GM21390 (cell line): ENCODE measurements around the gene PSG3.
"Not testable (repeated sequence)": the region's sequence is repeated elsewhere in the genome, so short reads cannot be mapped to it uniquely, and the experiment has no call there.

Source experiments
- ATAC-seq: cut with Tn5 transposase; IDR thresholded peaks from one replicate; pipeline ENCODE4 v1.9.1; 2021; ENCODE audit not compliant: unreplicated experiment

The PSG3 gene

DNA sequence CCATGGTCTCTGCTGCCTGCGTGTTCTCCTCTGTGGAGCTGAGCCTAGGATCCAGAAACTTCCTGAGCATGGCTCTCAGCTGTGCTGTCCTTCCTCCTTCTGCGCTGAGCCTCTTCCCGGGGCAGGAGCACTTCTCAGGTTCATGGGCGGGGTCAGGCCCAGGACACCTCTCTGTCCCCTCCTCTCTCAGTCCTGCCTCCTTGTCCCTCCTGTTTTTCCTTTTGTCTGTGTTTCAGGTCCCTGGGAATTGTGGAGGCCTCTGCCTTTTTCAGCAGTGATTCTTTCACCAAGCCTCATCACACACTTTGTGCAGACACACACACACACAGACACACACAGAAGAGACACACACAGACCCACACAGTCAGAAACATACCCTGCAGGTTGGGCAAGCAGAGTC, at the start of gene PSG3:
PSG3 (minus strand) TSS at position 101 of the 400 bp plus-strand sequence; CDS start at position 4, 97 bp downstream.
- ATAC-seq: not testable (repeated sequence)

DNA sequence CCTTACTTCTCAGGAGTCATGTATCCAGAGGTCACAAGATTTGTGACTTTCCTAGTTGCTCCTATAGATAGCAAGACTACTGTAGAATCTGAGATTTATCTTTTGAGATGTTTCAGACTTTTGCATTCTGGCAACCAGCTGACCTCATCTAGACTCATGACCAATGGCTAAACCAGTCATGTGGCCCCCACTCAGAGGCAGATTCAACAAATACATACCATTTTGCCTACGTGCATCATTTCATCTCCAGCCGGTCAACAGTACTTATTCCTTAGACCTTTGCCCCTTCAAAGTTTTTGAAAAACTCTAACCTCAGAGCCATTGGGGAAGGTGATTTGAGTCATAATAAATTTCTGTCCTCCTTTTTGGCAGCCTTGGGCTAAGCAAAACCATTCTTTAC, 48.5 kb upstream of the PSG3 start:
- not testable (repeated sequence) for ATAC-seq

GRCh38 chr19:42787766-42788165, 47.5 kb upstream of the PSG3 start:
- ATAC-seq: not testable (repeated sequence)

DNA sequence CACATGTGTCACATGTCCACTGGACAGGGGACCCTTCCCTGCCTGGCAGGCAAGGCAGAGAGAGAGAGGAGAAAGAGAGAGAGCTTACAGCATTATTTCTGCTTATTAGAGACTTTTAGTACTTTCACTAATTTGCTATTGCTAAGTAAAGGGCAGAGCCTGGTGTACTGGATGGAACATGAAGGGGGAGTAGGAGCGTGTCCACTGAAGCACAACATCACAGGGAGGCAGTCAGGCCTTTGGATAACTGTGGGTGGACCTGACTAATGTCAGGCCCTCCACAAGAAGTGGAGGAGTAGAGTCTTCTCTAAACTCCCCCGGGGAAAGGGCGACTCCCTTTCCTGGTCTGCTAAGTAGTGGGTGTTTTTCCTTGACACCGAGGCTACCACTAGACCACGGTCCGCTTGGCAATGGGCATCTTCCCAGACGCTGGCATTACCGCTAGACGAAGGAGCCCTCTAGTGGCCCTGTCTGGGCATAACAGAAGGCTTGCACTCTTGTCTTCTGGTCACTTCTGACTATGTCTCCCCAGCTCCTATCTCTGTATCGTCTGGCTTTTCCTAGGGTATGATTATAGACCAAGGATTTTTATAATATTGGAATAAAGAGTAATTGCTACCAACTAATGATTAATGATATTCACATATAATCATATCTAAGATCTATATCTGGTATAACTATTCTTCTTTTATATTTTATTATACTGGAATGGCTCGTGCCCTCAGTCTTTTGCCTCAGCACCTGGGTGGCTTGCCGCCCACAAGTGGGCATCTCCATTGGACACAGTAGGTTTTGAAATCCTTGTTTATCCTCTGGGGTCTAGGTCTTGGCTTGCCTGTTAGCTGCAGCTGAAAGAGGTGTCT, 36.7 kb upstream of the PSG3 start:
- ATAC-seq: not testable (repeated sequence)

GRCh38 chr19:42774510-42775158, 34.4 kb upstream of the PSG3 start:
- ATAC-seq: not testable (repeated sequence)

GRCh38 chr19:42767319-42767718, 27.0 kb upstream of the PSG3 start:
- ATAC-seq: not testable (repeated sequence)

GRCh38 chr19:42766871-42767270, 26.6 kb upstream of the PSG3 start:
- ATAC-seq: not testable (repeated sequence)

DNA sequence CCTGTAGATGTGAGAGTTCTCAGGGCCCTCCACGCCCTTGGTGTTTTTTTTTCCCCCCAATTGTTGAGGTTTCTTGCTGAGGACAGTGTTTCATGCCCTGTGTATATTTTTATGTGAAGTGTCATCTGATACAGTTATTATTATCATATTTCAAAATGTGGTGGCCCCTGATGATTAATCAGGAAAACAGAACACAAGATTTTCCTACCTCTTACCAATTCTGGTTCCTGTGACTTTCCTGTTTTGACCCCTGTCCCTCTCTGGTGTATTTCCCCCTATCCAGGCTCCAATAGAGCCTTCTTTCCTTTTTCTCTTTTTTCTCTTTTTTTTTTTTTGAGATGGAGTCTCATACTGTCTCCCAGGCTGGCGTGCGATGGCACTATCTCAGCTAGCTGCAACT, 24.6 kb upstream of the PSG3 start:
- ATAC-seq: no peak

GRCh38 chr19:42762789-42763188, 22.5 kb upstream of the PSG3 start:
- no peak for ATAC-seq

DNA sequence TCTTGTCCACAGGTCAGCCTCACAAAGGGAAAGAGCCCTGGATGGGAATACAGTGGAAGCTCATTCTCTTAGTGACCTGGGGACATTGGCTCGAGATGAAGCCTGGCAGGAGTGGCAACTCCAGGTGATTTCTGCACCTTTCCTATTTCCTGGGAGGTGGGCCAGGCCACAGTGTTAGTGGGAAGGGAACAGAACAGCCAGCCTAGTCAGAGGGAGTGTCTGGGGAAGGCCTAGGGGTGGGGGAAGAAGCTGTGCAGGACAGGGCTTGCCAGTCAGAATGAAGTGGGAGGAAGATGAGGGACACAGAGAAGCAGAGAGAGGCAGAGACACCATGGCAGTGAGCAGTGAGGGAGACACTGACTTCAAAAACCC, 21.6 kb upstream of the PSG3 start:
- not testable (repeated sequence) for ATAC-seq

DNA sequence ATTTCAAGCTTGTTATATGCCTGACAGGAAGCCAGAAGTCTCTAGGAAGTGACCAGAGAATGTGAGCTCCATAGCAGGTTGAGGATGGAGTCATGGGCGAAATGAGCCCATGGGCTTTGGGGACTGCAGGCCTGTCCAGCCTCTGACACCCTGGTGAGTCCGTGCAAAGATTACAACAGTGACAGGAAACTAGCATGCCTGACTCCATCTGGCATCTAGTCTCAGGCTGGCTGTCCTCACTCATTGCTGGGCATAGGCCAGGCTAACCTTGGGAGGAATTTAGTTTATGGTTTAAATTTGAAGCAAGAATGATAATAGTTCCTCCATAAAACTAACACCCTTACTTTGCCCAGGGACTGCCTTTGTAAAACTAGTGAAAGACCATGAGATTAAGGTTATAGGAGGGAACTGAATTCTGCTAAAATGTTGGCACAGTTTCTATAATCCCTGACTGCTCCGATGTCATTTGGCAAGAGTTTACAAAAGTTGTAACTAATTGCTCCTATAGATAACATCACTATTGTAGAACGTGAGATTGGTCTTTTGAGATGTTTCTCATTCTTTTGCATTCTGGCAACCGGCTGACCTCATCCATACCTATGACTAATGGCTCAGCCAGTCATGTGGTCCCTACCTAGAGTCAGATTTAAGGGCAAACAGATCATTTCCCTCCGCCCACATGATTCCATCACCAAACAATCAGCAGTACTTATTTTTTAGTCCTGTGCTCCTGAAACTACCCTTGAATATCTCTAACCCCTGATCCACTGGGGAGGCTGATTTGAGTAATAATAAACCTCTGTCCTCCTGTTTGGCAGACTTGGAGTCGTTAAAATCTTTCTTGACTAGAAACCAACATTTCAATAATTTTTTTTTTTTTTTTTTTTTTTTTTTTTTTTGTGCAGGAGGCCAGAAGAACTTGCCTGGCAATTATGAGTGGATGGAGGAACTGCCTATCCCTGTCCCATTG, 21.0 kb upstream of the PSG3 start:
- not testable (repeated sequence) for ATAC-seq

DNA sequence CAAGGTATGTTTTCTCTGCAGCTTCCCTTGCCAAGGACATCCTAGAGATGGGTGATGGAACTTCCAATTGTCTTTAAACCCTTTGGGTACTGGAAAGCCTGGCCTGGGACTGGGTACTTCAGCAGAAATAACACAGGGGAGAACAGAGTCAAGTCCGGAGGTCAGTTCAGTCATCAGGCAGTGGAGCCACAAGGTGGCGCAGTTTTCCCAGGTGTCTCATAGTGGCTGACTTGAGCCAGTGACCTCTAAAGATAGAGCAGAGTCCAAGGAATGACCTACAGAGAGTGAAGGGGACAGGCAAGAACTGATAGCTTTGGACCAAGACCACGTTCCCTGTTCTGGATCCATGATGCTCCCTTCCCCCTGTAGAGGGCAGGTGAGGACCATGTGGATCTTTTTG, 18.4 kb upstream of the PSG3 start:
- not testable (repeated sequence) for ATAC-seq

DNA sequence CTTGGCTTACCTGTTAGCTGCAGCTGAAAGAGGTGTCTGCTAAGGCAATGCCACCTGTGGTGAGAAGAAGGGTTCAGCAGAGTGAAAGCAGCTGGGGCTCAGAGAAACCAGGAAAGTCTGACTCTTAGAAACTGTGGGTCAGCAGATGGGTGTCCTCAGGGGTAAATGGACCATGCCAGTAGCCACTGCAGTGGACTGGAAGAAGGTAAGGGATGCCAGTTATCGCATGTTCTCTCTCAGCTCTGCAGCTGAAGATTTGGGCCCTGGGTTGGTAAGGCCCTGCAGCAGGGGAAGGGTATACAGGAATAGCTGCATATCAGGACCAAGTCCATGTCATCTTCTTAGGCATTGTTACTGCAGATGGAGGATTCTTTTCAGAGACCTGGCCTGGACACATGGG, 12.0 kb upstream of the PSG3 start:
- not testable (repeated sequence) for ATAC-seq

GRCh38 chr19:42741726-42742607, 1.7 kb upstream of the PSG3 start:
- not testable (repeated sequence) for ATAC-seq

DNA sequence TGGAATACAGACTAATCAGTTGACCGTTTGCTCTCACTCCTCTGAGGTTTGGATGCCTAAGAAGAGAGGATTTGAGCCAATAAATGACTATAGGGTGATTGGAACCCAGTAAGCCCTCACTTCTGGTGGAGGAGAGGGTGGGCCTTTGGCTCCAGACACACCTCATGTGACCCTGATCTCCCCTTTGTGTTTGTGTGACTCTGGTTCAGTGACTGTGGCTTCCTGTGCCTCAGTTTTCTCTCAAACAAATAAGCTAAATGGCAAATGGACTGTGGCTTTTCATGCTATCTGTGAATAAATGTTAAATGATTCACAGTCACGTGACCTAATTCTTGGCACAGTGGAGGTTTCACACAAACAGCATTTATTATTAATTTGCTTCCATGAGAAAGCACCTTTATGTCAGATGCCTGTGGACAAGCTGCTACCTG, 2.7 kb downstream of the PSG3 start:
- ATAC-seq: not testable (repeated sequence)

GRCh38 chr19:42728341-42728740, 11.9 kb downstream of the PSG3 start:
- not testable (repeated sequence) for ATAC-seq

DNA sequence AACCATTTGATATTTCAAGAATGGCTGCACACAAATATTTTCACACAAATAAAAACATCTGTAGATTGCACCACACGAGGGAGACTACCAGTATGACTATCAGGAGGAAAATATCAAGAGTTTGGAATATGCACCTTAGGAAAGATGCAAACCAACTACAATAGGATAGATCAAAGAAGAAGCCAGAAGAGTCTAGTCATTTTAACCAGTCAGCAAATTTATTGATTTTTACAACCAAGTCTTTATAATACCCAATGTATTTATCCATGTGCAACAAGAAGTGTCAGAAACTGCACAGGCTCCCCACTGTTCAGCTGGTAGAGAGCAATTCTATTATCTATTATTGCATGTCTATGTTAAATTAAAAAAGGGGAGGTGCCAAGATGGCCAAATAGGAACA, 26.3 kb downstream of the PSG3 start:
- ATAC-seq: not testable (repeated sequence)

DNA sequence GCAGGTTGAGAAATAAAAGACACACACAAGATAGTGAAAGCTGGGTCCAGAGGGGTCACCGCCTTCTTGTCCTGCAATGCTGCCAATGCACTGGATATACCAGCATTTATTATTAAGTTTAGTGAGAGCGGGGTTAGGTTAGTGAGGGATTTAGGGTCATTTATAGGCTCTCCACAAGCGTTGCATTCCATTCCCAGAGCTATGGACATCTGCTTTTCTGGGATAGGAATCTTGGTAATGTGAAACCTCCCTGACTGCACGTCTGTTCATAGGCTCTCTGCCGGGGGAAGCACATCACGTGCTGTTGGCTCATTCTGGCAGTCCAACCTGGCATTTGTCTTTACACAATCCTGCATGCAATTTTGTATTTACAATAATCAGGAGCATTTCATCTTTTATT, 27.5 kb downstream of the PSG3 start:
- ATAC-seq: not testable (repeated sequence)

- ATAC-seq: not testable (repeated sequence)
Observed at GRCh38 chr19:42710986-42711385, 29.3 kb downstream of the PSG3 start.

- ATAC-seq: no peak
Observed at GRCh38 chr19:42697884-42698283, 42.4 kb downstream of the PSG3 start.
